H1 (cell line): Measurements from ENCODE around the gene PID1. TPM values are rescaled to one million over a fixed set of nuclear protein-coding genes. Genes with fewer than 3 reads are reported as not detected.

ENCODE experiments used
- CTCF ChIA-PET: fragments of 300-600 bp; sonication (Branson Sonifier 250); formaldehyde crosslinking; loops from one replicate; lab custom pipeline; 2021; ENCODE audit not compliant: partially characterized antibody; lab: Charles Lee
- POLR2A ChIA-PET: fragments of 300-600 bp; sonication (Branson Sonifier 250); formaldehyde crosslinking; loops from one replicate; lab custom pipeline; 2021; ENCODE audit warnings: inconsistent platforms; ENCODE audit not compliant: partially characterized antibody; lab: Charles Lee
- DNase-seq, 2 experiments: peaks; one replicate each; pipeline versions ENCODE4 v3.0.0 to v3.0.0-alpha.2; 2010 to 2022; ENCODE audit warnings: low spot score in 2 of 2, low read depth in 1 of 2, mixed read lengths in 1 of 2
- FAIRE-seq: peaks from 2 replicates; lab custom pipeline; 2011; peaks lifted over from hg19 to GRCh38; lab: Jason Lieb, UNC
- H2AFZ ChIP-seq: 2 replicates; pipeline ENCODE4 v1.8.1; 2012; ENCODE audit warnings: low read length, inconsistent platforms
- H2AK5ac ChIP-seq: 2 replicates; pipeline ENCODE4 v1.6.1; 2013; ENCODE audit warnings: low read depth, low read length
- H2BK120ac ChIP-seq: replicated peaks from 2 replicates; pipeline ENCODE3; 2013; ENCODE audit warnings: low read depth, low read length, inconsistent platforms
- H2BK12ac ChIP-seq: 2 replicates; pipeline ENCODE4 v1.6.1; 2013; ENCODE audit warnings: low read depth, low read length
- H2BK15ac ChIP-seq: 2 replicates; pipeline ENCODE4 v1.6.1; 2013; ENCODE audit warnings: low read length
- H2BK20ac ChIP-seq: 2 replicates; pipeline ENCODE4 v1.6.1; 2013; ENCODE audit warnings: low read length
- H2BK5ac ChIP-seq: 2 replicates; pipeline ENCODE4 v1.6.1; 2013; ENCODE audit warnings: low read depth, low read length
- H3K14ac ChIP-seq: 2 replicates; pipeline ENCODE4 v1.6.1; 2013; ENCODE audit warnings: inconsistent platforms; ENCODE audit not compliant: insufficient read length
- H3K18ac ChIP-seq: 2 replicates; pipeline ENCODE4 v1.6.1; 2013; ENCODE audit warnings: low read length; ENCODE audit errors: extremely low read depth
- H3K23ac ChIP-seq: 2 replicates; pipeline ENCODE4 v1.6.1; 2013; ENCODE audit warnings: inconsistent platforms; ENCODE audit not compliant: insufficient read length
- H3K23me2 ChIP-seq: 2 replicates; pipeline ENCODE4 v1.6.1; 2013; ENCODE audit warnings: low read depth, low read length
- H3K27ac ChIP-seq: 2 replicates; pipeline ENCODE4 v1.6.1; 2011; ENCODE audit warnings: low read depth, low read length, inconsistent platforms
- H3K27me3 ChIP-seq, 4 experiments: replicated peaks in 1 of 4; 1 replicate in 1 of 4; 2 replicates in 3 of 4; pipeline versions ENCODE4 v1.6.1 to v1.8.1; 2011 to 2013; ENCODE audit warnings: low read length in 3 of 4, mild to moderate bottlenecking in 3 of 4, inconsistent platforms in 2 of 4, mixed read lengths in 2 of 4, moderate library complexity in 1 of 4; ENCODE audit not compliant: control insufficient read depth in 3 of 4, insufficient read depth in 3 of 4; ENCODE audit errors: extremely low read depth in 1 of 4
- H3K36me3 ChIP-seq, 4 experiments: 2 replicates each; pipeline versions ENCODE4 v1.6.1 to v1.8.1; 2011 to 2013; ENCODE audit warnings: mild to moderate bottlenecking in 4 of 4, low read length in 3 of 4, moderate library complexity in 2 of 4, control low read depth in 1 of 4, inconsistent platforms in 1 of 4; ENCODE audit not compliant: insufficient read depth in 4 of 4, control insufficient read depth in 2 of 4
- H3K4ac ChIP-seq: replicated peaks from 2 replicates; pipeline ENCODE3; 2013; ENCODE audit warnings: low read length, low read depth, mixed read lengths, inconsistent platforms; ENCODE audit not compliant: insufficient read length
- H3K4me1 ChIP-seq, 4 experiments: replicated peaks in 1 of 4; 1 replicate in 1 of 4; 2 replicates in 3 of 4; pipeline versions ENCODE4 v1.6.1 to v1.8.1; 2011 to 2013; ENCODE audit warnings: low read length in 3 of 4, inconsistent platforms in 2 of 4, mixed read lengths in 1 of 4; ENCODE audit not compliant: insufficient read depth in 4 of 4, control insufficient read depth in 3 of 4
- H3K4me2 ChIP-seq, 2 experiments: 2 replicates each; pipeline versions ENCODE4 v1.6.1 to v1.8.1; 2011 to 2013; ENCODE audit warnings: low read depth in 2 of 2, low read length in 2 of 2, control low read depth in 1 of 2, inconsistent platforms in 1 of 2, mild to moderate bottlenecking in 1 of 2; ENCODE audit not compliant: insufficient read depth in 1 of 2
- H3K4me3 ChIP-seq, 4 experiments: fragments of 200-600, 300-600 bp in 1 of 4; sonication (generic), shearing (Covaris generic), sonication (Bioruptor Twin) in 1 of 4; 2 replicates each; pipeline versions ENCODE4 v1.5.1 to v1.8.1; 2011 to 2016; ENCODE audit warnings: low read length in 4 of 4, low read depth in 3 of 4, control low read depth in 2 of 4, inconsistent platforms in 2 of 4, mild to moderate bottlenecking in 2 of 4, mixed read lengths in 1 of 4, moderate library complexity in 1 of 4; ENCODE audit not compliant: insufficient read depth in 2 of 4; ENCODE audit errors: extremely low read depth in 1 of 4
- H3K56ac ChIP-seq: replicated peaks from 2 replicates; pipeline ENCODE3; 2013; ENCODE audit warnings: low read depth, mild to moderate bottlenecking, mixed read lengths, low read length, inconsistent platforms; ENCODE audit not compliant: insufficient read length
- H3K79me1 ChIP-seq: 2 replicates; pipeline ENCODE4 v1.6.1; 2013; ENCODE audit warnings: low read depth, low read length, control low read depth
- H3K79me2 ChIP-seq, 2 experiments: 2 replicates each; pipeline versions ENCODE4 v1.6.1 to v1.8.1; 2012 to 2013; ENCODE audit warnings: low read length in 2 of 2, mild to moderate bottlenecking in 2 of 2, inconsistent platforms in 1 of 2; ENCODE audit not compliant: insufficient read depth in 2 of 2, control insufficient read depth in 1 of 2
- H3K9ac ChIP-seq, 4 experiments: replicated peaks in 1 of 4; 1 replicate in 1 of 4; 2 replicates in 3 of 4; pipeline versions ENCODE4 v1.6.1 to v1.8.1; 2011 to 2013; ENCODE audit warnings: low read depth in 3 of 4, low read length in 3 of 4, control low read depth in 2 of 4, mild to moderate bottlenecking in 2 of 4, moderate library complexity in 2 of 4, inconsistent platforms in 1 of 4; ENCODE audit errors: extremely low read depth in 1 of 4
- H3K9me3 ChIP-seq, 2 experiments: 2 replicates each; pipeline versions ENCODE4 v1.6.1 to v1.8.1; 2012 to 2013; ENCODE audit warnings: mild to moderate bottlenecking in 2 of 2, moderate library complexity in 2 of 2, control low read depth in 1 of 2, inconsistent platforms in 1 of 2, low read depth in 1 of 2, low read length in 1 of 2, mixed read lengths in 1 of 2; ENCODE audit not compliant: insufficient read depth in 2 of 2
- H4K20me1 ChIP-seq, 2 experiments: replicated peaks in 1 of 2; 2 replicates each; pipeline versions ENCODE3 to v1.8.1; 2011 to 2013; ENCODE audit warnings: inconsistent platforms in 2 of 2, low read length in 2 of 2, mild to moderate bottlenecking in 1 of 2; ENCODE audit not compliant: insufficient read depth in 2 of 2, control insufficient read depth in 1 of 2
- H4K5ac ChIP-seq: 2 replicates; pipeline ENCODE4 v1.6.1; 2013; ENCODE audit warnings: low read length, low read depth, mixed read lengths, inconsistent platforms; ENCODE audit not compliant: insufficient read length
- H4K8ac ChIP-seq: 2 replicates; pipeline ENCODE4 v1.8.0; 2013; ENCODE audit warnings: mild to moderate bottlenecking, moderate library complexity, low read length, inconsistent platforms; ENCODE audit not compliant: insufficient read depth; ENCODE audit errors: extremely low read depth
- H4K91ac ChIP-seq: replicated peaks from 2 replicates; pipeline ENCODE3; 2013; ENCODE audit warnings: low read length, mixed read lengths, inconsistent platforms; ENCODE audit not compliant: insufficient read length
- BACH1 ChIP-seq: IDR thresholded peaks from 2 replicates; pipeline ENCODE4 v1.6.1; 2012; ENCODE audit warnings: low read length, improper control_type of control experiment
- CEBPB ChIP-seq: IDR thresholded peaks from 2 replicates; pipeline ENCODE4 v1.6.1; 2012; ENCODE audit warnings: low read depth, low read length
- HDAC2 ChIP-seq, 2 experiments: fragments of 300-600 bp in 1 of 2; sonication (generic) in 1 of 2; IDR thresholded peaks; 2 replicates each; pipeline ENCODE4 v1.6.1; 2011 to 2012; ENCODE audit warnings: low read depth in 2 of 2, low read length in 2 of 2, mild to moderate bottlenecking in 2 of 2, moderate library complexity in 2 of 2, borderline replicate concordance in 1 of 2, inconsistent platforms in 1 of 2
- POLR2A ChIP-seq, 2 experiments: IDR thresholded peaks; 1 replicate in 1 of 2; 2 replicates in 1 of 2; pipeline ENCODE4 v1.6.1; 2011; ENCODE audit warnings: low read depth in 2 of 2, low read length in 2 of 2, mild to moderate bottlenecking in 2 of 2; ENCODE audit errors: control extremely low read depth in 1 of 2
- RFX5 ChIP-seq: IDR thresholded peaks from 2 replicates; pipeline ENCODE4 v1.6.1; 2011; ENCODE audit warnings: low read depth, low read length, improper control_type of control experiment, borderline replicate concordance
- SAP30 ChIP-seq: fragments of 300-600 bp; sonication (generic); IDR thresholded peaks from 2 replicates; pipeline ENCODE4 v1.7.1; 2012; ENCODE audit warnings: low read length, moderate library complexity, mild to moderate bottlenecking, inconsistent platforms; ENCODE audit not compliant: insufficient read depth, insufficient replicate concordance
- SP2 ChIP-seq: IDR thresholded peaks from 2 replicates; pipeline ENCODE4 v1.6.1; 2012; ENCODE audit warnings: mild to moderate bottlenecking, low read length, inconsistent platforms
- TCF12 ChIP-seq: IDR thresholded peaks from 2 replicates; pipeline ENCODE4 v1.6.1; 2011; ENCODE audit warnings: low read depth, mild to moderate bottlenecking, low read length
- TEAD4 ChIP-seq: IDR thresholded peaks from 2 replicates; pipeline ENCODE4 v1.6.1; 2012; ENCODE audit warnings: low read depth, low read length, inconsistent platforms, mixed read lengths
- ZNF274 ChIP-seq: IDR thresholded peaks from 2 replicates; pipeline ENCODE4 v1.7.0; 2012; ENCODE audit warnings: low read length, borderline replicate concordance; ENCODE audit errors: extremely low read depth
- WGBS, 2 experiments: shearing (Covaris generic) in 1 of 2; methylation state at CpG; one replicate each; pipeline versions ENCODE4 v1.1.6 to v1.1.7; 2013 to 2015; ENCODE audit warnings: low lambda C conversion rate in 2 of 2, mixed read lengths in 2 of 2, inconsistent platforms in 1 of 2, low coverage in 1 of 2, missing lambda C conversion rate in 1 of 2; ENCODE audit not compliant: insufficient replicate concordance in 2 of 2, insufficient coverage in 1 of 2, insufficient read length in 1 of 2; ENCODE audit errors: extremely low coverage in 1 of 2, missing lambda C conversion rate in 1 of 2; 5-methylcytosine and 5-hydroxymethylcytosine counted together
- polyA plus RNA-seq, 7 experiments: library from polyadenylated mRNA; depleted of rRNA in 3 of 7; stranded (reverse) in 5 of 7; unstranded in 2 of 7; fragments of >200 nt in 5 of 7; fragments of 200-250 nt in 2 of 7; gene quantifications; 1 replicate in 5 of 7; 2 replicates in 1 of 7; 4 replicates in 1 of 7; pipeline versions ENCODE4 v1.2.1 to v1.2.3, GENCODE V29; 2011 to 2013; ENCODE audit warnings: missing spikeins in 2 of 7, mixed read lengths in 2 of 7
- total RNA-seq: library from RNA; stranded (reverse); fragmentation: NEBNext Ultra II Directional; extraction: Animal tissue kit (Norgen Biotek cat#: 25700); gene quantifications from 2 replicates; pipeline ENCODE4 v1.2.1, GENCODE V29; 2021
- TF ChIP-seq, protein P1 (sequence below): IDR thresholded peaks from 2 replicates; pipeline ENCODE4 v1.6.1; 2012; ENCODE audit warnings: low read length, inconsistent platforms
- TF ChIP-seq, protein P2 (sequence below): IDR thresholded peaks from 2 replicates; pipeline ENCODE4 v1.6.1; 2011; ENCODE audit warnings: low read length, improper control_type of control experiment

PID1 gene
- total and polyA plus RNA-seq, 2 of the 8 experiments (the other 6 are each of a cell fraction or from before 2014, with no cell fraction given), result 1.5 to 3.3 TPM

DNA sequence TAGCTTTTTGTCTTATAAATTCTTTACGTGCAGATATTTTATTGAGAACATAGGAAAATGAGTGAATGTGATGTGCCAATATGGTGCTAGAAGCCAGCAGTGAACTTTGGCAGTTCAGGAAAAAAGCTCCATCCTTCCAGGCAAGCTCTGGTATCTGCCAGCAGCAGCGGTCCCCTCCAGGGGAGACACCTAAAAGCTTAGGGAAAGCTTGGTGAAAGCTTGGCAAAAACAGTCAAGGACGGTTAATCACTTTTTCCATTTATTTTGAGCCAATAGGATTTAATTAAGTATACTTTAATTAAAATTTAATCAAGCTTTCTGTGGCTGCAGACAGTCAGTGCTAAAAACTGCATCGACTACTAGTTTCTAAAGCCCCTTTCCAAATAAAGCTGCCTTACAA lies 60.4 kb downstream of the PID1 start:
- no peak for FAIRE-seq
- TF ChIP-seq POLR2A (IDR thresholded peaks at IDR 0.05; ENCODE audit: control extremely low read depth in 1 of 2, low read depth in 2 of 2, low read length in 2 of 2) (no peak), TEAD4 (no peak), CEBPB (no peak), BACH1 (no peak), RFX5 (no peak), TCF12 (no peak), SAP30 (no peak), SP2 (no peak), HDAC2 (IDR thresholded peaks at IDR 0.05; ENCODE audit: borderline replicate concordance in 1 of 2, low read depth in 2 of 2, low read length in 2 of 2) (no peak), ZNF274 (no peak)
- TF ChIP-seq, protein P1, sequence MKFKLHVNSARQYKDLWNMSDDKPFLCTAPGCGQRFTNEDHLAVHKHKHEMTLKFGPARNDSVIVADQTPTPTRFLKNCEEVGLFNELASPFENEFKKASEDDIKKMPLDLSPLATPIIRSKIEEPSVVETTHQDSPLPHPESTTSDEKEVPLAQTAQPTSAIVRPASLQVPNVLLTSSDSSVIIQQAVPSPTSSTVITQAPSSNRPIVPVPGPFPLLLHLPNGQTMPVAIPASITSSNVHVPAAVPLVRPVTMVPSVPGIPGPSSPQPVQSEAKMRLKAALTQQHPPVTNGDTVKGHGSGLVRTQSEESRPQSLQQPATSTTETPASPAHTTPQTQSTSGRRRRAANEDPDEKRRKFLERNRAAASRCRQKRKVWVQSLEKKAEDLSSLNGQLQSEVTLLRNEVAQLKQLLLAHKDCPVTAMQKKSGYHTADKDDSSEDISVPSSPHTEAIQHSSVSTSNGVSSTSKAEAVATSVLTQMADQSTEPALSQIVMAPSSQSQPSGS, result no peak
- TF ChIP-seq, protein P2, sequence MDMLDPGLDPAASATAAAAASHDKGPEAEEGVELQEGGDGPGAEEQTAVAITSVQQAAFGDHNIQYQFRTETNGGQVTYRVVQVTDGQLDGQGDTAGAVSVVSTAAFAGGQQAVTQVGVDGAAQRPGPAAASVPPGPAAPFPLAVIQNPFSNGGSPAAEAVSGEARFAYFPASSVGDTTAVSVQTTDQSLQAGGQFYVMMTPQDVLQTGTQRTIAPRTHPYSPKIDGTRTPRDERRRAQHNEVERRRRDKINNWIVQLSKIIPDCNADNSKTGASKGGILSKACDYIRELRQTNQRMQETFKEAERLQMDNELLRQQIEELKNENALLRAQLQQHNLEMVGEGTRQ, result no peak

More for the DNA sequence above, 60.4 kb downstream of the PID1 start:
- H3K9me3 ChIP-seq, result no peaks in the 10 kb centered on the region
- DNase-seq, result no peak
- H3K4me1 ChIP-seq, result no peaks in the 10 kb centered on the region; a peak in 1 of 7 replicates
- no peak overlapping the region for H2BK15ac ChIP-seq
- ChIA-PET POLR2A (no interaction called here), CTCF (interaction anchor here (0.6 to 1.6 kb wide), 2 partner anchors 16 to 411 kb away, joined by 3 to 4 read pairs; no protein-coding TSS in a partner anchor)
- H3K4ac ChIP-seq, result no peak overlapping the region
- H4K20me1 ChIP-seq, result no peaks in the 10 kb centered on the region
- H3K18ac ChIP-seq, result no peak overlapping the region
- 86% methylated on average over 4 of the region's 4 CpGs; no CpG with 5 or more reads in 1 of the 2 experiments for WGBS, 2 experiments
- no peak overlapping the region for H3K23ac ChIP-seq
- H2AK5ac ChIP-seq, result no peak overlapping the region
- H3K4me2 ChIP-seq, result no peak overlapping the region
- H3K27me3 ChIP-seq, result no peaks in the 10 kb centered on the region
- H3K14ac ChIP-seq, result no peak overlapping the region
- H4K91ac ChIP-seq, result no peak overlapping the region
- H4K8ac ChIP-seq, result no peak overlapping the region
- H2BK20ac ChIP-seq, result no peak overlapping the region
- no peaks in the 10 kb centered on the region for H3K23me2 ChIP-seq
- H3K36me3 ChIP-seq, result no peaks in the 10 kb centered on the region
- H2AFZ ChIP-seq, result no peak overlapping the region
- H3K56ac ChIP-seq, result no peak overlapping the region
- H3K9ac ChIP-seq, result no peak overlapping the region
- no peak overlapping the region for H3K27ac ChIP-seq
- H3K79me1 ChIP-seq, result no peaks in the 10 kb centered on the region
- no peak overlapping the region for H2BK5ac ChIP-seq
- no peaks in the 10 kb centered on the region for H3K79me2 ChIP-seq
- no peak overlapping the region for H3K4me3 ChIP-seq
- no peak overlapping the region for H2BK12ac ChIP-seq
- H4K5ac ChIP-seq, result no peak overlapping the region
- H2BK120ac ChIP-seq, result no peak overlapping the region
